HFF-Myc (cell line): ENCODE measurements around the gene CASKIN1.

ENCODE experiments used
- DNase-seq: peaks from one replicate; pipeline ENCODE4 v3.0.0-alpha.2; 2011; ENCODE audit warnings: low read depth; ENCODE audit errors: extremely low read depth
- H3K4me3 ChIP-seq: replicated peaks from 2 replicates; pipeline ENCODE4 v1.5.1; 2011; ENCODE audit warnings: low read depth, mild to moderate bottlenecking, control low read depth, low read length
- CTCF ChIP-seq: IDR thresholded peaks from 2 replicates; pipeline ENCODE4 v1.5.1; 2012; ENCODE audit warnings: mild to moderate bottlenecking, low read depth, low read length, control low read depth; ENCODE audit errors: missing control alignments

The CASKIN1 gene

GRCh38 chr16:2232094-2232990 lies 35.9 kb upstream of the CASKIN1 start:
- TF ChIP-seq CTCF = no peak
- H3K4me3 ChIP-seq = no peak overlapping the region
- no peak for DNase-seq

GRCh38 chr16:2231016-2231931 lies 34.9 kb upstream of the CASKIN1 start:
- no peak for TF ChIP-seq CTCF
- DNase-seq = no peak
- H3K4me3 ChIP-seq = no peak overlapping the region

- TF ChIP-seq CTCF = no peak
- no peak for DNase-seq
- H3K4me3 ChIP-seq = no peak overlapping the region
Observed at GRCh38 chr16:2230376-2230775, 34.0 kb upstream of the CASKIN1 start.

GRCh38 chr16:2229632-2230250 lies 33.3 kb upstream of the CASKIN1 start:
- TF ChIP-seq CTCF = no peak
- no peak for DNase-seq
- no peak overlapping the region for H3K4me3 ChIP-seq

- DNase-seq = no peak
- TF ChIP-seq CTCF = no peak
- no peak overlapping the region for H3K4me3 ChIP-seq
Observed at GRCh38 chr16:2229091-2229490, 32.7 kb upstream of the CASKIN1 start.

- no peak for DNase-seq
- TF ChIP-seq CTCF = no peak
- H3K4me3 ChIP-seq = no peak overlapping the region
Observed at GRCh38 chr16:2228161-2228824, 31.9 kb upstream of the CASKIN1 start.
